Prostate gland (tissue), 2 donors: Measurements from ENCODE around the gene NAA38. TPM values are rescaled to one million over a fixed set of nuclear protein-coding genes. Genes with fewer than 3 reads are reported as not detected.

ENCODE experiments used
- DNase-seq: peaks from one replicate; pipeline ENCODE4 v3.0.0-alpha.2; 2019; ENCODE audit warnings: low spot score
- H3K27ac ChIP-seq, 2 donors: fragments of 200-600 bp; sonication (generic); 2 replicates each; pipeline ENCODE4 v1.5.1; 2017 to 2019
- H3K27me3 ChIP-seq: fragments of 200-600 bp; sonication (generic); replicated peaks from 2 replicates; pipeline ENCODE4 v1.5.1; 2019; ENCODE audit not compliant: insufficient read depth
- H3K36me3 ChIP-seq, 2 donors: fragments of 200-600 bp; sonication (generic); 1 replicate in 1 of 2; 2 replicates in 1 of 2; pipeline versions ENCODE4 v1.5.1 to v1.8.1; 2017 to 2019
- H3K4me1 ChIP-seq: fragments of 200-600 bp; sonication (generic); replicated peaks from 2 replicates; pipeline ENCODE4 v1.5.1; 2019
- H3K4me3 ChIP-seq, 2 donors: fragments of 200-600 bp; sonication (generic); 2 replicates each; pipeline ENCODE4 v1.5.1; 2017 to 2019
- H3K9me3 ChIP-seq: fragments of 200-600 bp; sonication (generic); 2 replicates; pipeline ENCODE4 v1.5.1; 2017
- POLR2A ChIP-seq: fragments of 450-650 bp; IDR thresholded peaks from one replicate; pipeline ENCODE4 v1.6.1; 2016; ENCODE audit warnings: antibody characterized with exemption, mild to moderate bottlenecking
- POLR2AphosphoS5 ChIP-seq: sonication (generic); formaldehyde crosslinking; IDR thresholded peaks from one replicate; pipeline ENCODE4 v1.6.1; 2017; ENCODE audit warnings: antibody characterized with exemption
- WGBS: methylation state at CpG from one replicate; pipeline ENCODE4 v1.1.5; 2018; 5-methylcytosine and 5-hydroxymethylcytosine counted together
- intact Hi-C: fragments of 100-400 bp; cut with DNase I; formaldehyde crosslinking; loops from one replicate; pipeline ENCODE4 v1.14.2; 2022
- total RNA-seq, 2 donors: library from RNA; depleted of rRNA; stranded (reverse); fragments of >200 nt; gene quantifications; one replicate each; pipeline ENCODE4 v1.1.0, GENCODE V29; 2016
- TF ChIP-seq, protein P1 (sequence below), 4 experiments: fragments of 200-600 bp in 2 of 4; fragments of 450-650 bp in 2 of 4; sonication (generic) in 2 of 4; IDR thresholded peaks; 1 replicate in 3 of 4; 2 replicates in 1 of 4; pipeline ENCODE4 v1.5.1; 2016 to 2019; ENCODE audit warnings: antibody characterized with exemption in 4 of 4, mild to moderate bottlenecking in 2 of 4, moderate library complexity in 2 of 4

Gene NAA38
- total RNA-seq, 2 donors from 2014 or later, result 74.6 to 163 TPM

GRCh38 chr17:7818746-7819645 is 38.4 kb downstream of the NAA38 start:
- intact Hi-C loops, result no loop called here
- H3K4me3 ChIP-seq, result no peak overlapping the region
- no peaks in the 10 kb centered on the region for H3K36me3 ChIP-seq
- DNase-seq, result no peak
- TF ChIP-seq POLR2A (no peak), POLR2AphosphoS5 (no peak)
- TF ChIP-seq, protein P1, sequence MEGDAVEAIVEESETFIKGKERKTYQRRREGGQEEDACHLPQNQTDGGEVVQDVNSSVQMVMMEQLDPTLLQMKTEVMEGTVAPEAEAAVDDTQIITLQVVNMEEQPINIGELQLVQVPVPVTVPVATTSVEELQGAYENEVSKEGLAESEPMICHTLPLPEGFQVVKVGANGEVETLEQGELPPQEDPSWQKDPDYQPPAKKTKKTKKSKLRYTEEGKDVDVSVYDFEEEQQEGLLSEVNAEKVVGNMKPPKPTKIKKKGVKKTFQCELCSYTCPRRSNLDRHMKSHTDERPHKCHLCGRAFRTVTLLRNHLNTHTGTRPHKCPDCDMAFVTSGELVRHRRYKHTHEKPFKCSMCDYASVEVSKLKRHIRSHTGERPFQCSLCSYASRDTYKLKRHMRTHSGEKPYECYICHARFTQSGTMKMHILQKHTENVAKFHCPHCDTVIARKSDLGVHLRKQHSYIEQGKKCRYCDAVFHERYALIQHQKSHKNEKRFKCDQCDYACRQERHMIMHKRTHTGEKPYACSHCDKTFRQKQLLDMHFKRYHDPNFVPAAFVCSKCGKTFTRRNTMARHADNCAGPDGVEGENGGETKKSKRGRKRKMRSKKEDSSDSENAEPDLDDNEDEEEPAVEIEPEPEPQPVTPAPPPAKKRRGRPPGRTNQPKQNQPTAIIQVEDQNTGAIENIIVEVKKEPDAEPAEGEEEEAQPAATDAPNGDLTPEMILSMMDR (IDR thresholded peaks at IDR 0.05), result no peak
- no peak overlapping the region for H3K27ac ChIP-seq
- no peaks in the 10 kb centered on the region for H3K4me1 ChIP-seq
- H3K27me3 ChIP-seq, result no peaks in the 10 kb centered on the region
- WGBS, result 84% methylated on average over 27 of the region's 27 CpGs
- no peaks in the 10 kb centered on the region for H3K9me3 ChIP-seq

GRCh38 chr17:7818026-7818425 is 39.3 kb downstream of the NAA38 start:
- TF ChIP-seq POLR2AphosphoS5, result no peak
- TF ChIP-seq POLR2A, result no peak
- TF ChIP-seq, protein P1 (IDR thresholded peaks at IDR 0.05), result no peak
- no peaks in the 10 kb centered on the region for H3K4me1 ChIP-seq
- intact Hi-C loops, result no loop called here
- no peak for DNase-seq
- 83% methylated on average over 10 of the region's 10 CpGs for WGBS
- H3K27me3 ChIP-seq, result no peaks in the 10 kb centered on the region
- no peaks in the 10 kb centered on the region for H3K36me3 ChIP-seq
- H3K4me3 ChIP-seq, result no peak overlapping the region
- no peak overlapping the region for H3K27ac ChIP-seq
- H3K9me3 ChIP-seq, result no peaks in the 10 kb centered on the region

GRCh38 chr17:7817643-7817964 is 39.8 kb downstream of the NAA38 start:
- H3K4me3 ChIP-seq, result no peak overlapping the region
- no peaks in the 10 kb centered on the region for H3K36me3 ChIP-seq
- DNase-seq, result no peak
- WGBS, result 87% methylated on average over 9 of the region's 9 CpGs
- H3K27me3 ChIP-seq, result no peaks in the 10 kb centered on the region
- H3K4me1 ChIP-seq, result no peaks in the 10 kb centered on the region
- intact Hi-C loops, result no loop called here
- TF ChIP-seq POLR2AphosphoS5 (no peak), POLR2A (no peak)
- TF ChIP-seq, protein P1 (IDR thresholded peaks at IDR 0.05), result no peak
- no peak overlapping the region for H3K27ac ChIP-seq
- H3K9me3 ChIP-seq, result no peaks in the 10 kb centered on the region

- no peak overlapping the region for H3K27ac ChIP-seq
- H3K9me3 ChIP-seq, result no peaks in the 10 kb centered on the region
- no peaks in the 10 kb centered on the region for H3K36me3 ChIP-seq
- H3K4me3 ChIP-seq, result no peak overlapping the region
- 85% methylated on average over 10 of the region's 10 CpGs for WGBS
- H3K27me3 ChIP-seq, result no peaks in the 10 kb centered on the region
- no peak for DNase-seq
- TF ChIP-seq, protein P1 (IDR thresholded peaks at IDR 0.05), result no peak
- TF ChIP-seq POLR2A (no peak), POLR2AphosphoS5 (no peak)
- no peaks in the 10 kb centered on the region for H3K4me1 ChIP-seq
- intact Hi-C loops, result no loop called here
Observed at GRCh38 chr17:7816926-7817642, 40.3 kb downstream of the NAA38 start.
